ENCODE results near the gene SFXN3. TPM values are rescaled to one million over a fixed set of nuclear protein-coding genes. Genes with fewer than 3 reads are reported as not detected.

SFXN3 gene
- total RNA-seq, 1 donor from 2014 or later: 17.1 TPM

GRCh38 chr10:101054876-101055275 lies 23.8 kb downstream of the SFXN3 start:
- Mint-ChIP-seq H3K27me3 (ENCODE audit: low read depth) (peaks cover 21% of the 10 kb centered on the region), H3K4me1 (peaks cover 14% of the 10 kb centered on the region), H3K4me3 (no peak overlapping the region), H3K36me3 (no peaks in the 10 kb centered on the region), H3K27ac (no peak overlapping the region), H3K9me3 (no peaks in the 10 kb centered on the region)
- TF ChIP-seq, protein P1, sequence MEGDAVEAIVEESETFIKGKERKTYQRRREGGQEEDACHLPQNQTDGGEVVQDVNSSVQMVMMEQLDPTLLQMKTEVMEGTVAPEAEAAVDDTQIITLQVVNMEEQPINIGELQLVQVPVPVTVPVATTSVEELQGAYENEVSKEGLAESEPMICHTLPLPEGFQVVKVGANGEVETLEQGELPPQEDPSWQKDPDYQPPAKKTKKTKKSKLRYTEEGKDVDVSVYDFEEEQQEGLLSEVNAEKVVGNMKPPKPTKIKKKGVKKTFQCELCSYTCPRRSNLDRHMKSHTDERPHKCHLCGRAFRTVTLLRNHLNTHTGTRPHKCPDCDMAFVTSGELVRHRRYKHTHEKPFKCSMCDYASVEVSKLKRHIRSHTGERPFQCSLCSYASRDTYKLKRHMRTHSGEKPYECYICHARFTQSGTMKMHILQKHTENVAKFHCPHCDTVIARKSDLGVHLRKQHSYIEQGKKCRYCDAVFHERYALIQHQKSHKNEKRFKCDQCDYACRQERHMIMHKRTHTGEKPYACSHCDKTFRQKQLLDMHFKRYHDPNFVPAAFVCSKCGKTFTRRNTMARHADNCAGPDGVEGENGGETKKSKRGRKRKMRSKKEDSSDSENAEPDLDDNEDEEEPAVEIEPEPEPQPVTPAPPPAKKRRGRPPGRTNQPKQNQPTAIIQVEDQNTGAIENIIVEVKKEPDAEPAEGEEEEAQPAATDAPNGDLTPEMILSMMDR (IDR thresholded peaks at IDR 0.05; ENCODE audit: unreplicated experiment): no peak
- no peak for DNase-seq (ENCODE audit: low spot score in 2 of 2, unreplicated experiment in 2 of 2)

DNA sequence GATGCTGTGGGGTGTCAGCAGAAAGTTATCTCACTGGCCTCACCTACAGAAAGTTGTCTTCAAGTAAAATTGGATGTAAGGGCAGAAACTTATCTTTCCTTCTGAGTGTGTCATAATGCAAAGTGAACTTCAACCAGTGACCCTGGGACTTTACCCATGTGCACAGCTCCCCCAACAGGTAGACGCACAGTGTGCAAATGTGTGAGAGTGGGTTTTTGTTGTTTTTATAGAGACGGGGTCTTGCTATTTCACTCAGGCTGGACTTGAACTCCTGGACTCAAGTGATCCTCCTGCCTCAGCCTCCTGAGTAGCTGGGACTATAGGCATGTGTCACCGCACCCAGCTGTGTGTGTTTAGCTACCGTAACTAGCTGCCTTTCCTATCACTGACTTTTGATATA lies 24.4 kb downstream of the SFXN3 start:
- Mint-ChIP-seq H3K27me3 (ENCODE audit: low read depth) (peaks cover 16% of the 10 kb centered on the region), H3K36me3 (no peaks in the 10 kb centered on the region), H3K27ac (no peak overlapping the region), H3K4me1 (peaks cover 15% of the 10 kb centered on the region), H3K4me3 (no peak overlapping the region), H3K9me3 (no peaks in the 10 kb centered on the region)
- TF ChIP-seq, protein P1 (IDR thresholded peaks at IDR 0.05; ENCODE audit: unreplicated experiment): no peak
- no peak for DNase-seq (ENCODE audit: low spot score in 2 of 2, unreplicated experiment in 2 of 2)

DNA sequence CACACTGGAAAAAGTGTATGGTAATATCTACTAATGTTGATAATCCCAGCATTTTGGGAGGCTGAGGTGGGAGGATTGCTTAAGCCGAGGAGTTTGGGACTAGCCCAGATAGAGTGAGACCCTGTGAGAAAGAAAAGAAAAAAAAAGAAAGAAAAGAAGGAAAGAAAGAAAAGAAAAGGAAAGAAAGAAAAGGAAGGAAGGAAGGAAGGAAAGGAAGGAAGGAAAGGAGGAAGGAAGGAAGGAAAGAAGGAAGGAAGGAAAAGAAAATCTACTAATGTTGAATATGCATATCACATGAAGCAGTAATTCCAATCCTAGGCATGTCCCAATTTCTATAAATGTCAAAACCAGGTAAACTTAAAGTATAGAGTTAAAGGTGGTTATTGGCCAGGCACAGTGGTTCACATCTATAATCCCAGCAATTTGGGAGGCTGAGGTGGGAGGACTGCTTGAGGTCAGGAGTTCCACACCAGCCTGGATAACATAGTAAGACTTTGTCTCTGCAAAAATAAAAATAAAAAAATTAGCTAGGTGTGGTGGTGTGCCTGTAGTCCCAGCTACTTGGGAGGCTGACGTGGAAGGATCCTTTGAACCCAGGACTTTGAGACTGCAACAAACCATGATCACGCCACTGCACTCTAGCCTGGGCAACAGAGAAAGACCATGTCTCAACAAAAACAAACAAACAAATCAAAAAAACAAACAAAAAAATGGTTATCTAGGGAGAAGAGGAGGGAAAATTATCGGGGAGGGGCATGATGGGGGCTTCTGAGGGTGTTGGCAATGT lies 25.5 kb downstream of the SFXN3 start:
- no peaks in the 10 kb centered on the region for H3K36me3 Mint-ChIP-seq
- peaks cover 10% of the 10 kb centered on the region for H3K4me1 Mint-ChIP-seq
- H3K27ac Mint-ChIP-seq: no peak overlapping the region
- DNase-seq (ENCODE audit: low spot score in 2 of 2, unreplicated experiment in 2 of 2): no peak
- H3K27me3 Mint-ChIP-seq (ENCODE audit: low read depth): peaks cover 5% of the 10 kb centered on the region
- no peak overlapping the region for H3K4me3 Mint-ChIP-seq
- no peaks in the 10 kb centered on the region for H3K9me3 Mint-ChIP-seq
- TF ChIP-seq, protein P1 (IDR thresholded peaks at IDR 0.05; ENCODE audit: unreplicated experiment): no peak

- Mint-ChIP-seq H3K4me3 (peak overlapping the region; percentile 91), H3K36me3 (no peaks in the 10 kb centered on the region), H3K9me3 (no peaks in the 10 kb centered on the region), H3K4me1 (peaks cover 29% of the 10 kb centered on the region), H3K27ac (peak overlapping the region; percentile 97), H3K27me3 (ENCODE audit: low read depth) (peaks cover 24% of the 10 kb centered on the region)
- peak; percentile 76 to 94 for DNase-seq (ENCODE audit: low spot score in 2 of 2, unreplicated experiment in 2 of 2)
- TF ChIP-seq, protein P1 (IDR thresholded peaks at IDR 0.05; ENCODE audit: unreplicated experiment): peak; percentile 77
Observed at GRCh38 chr10:101060036-101060950, 29.3 kb downstream of the SFXN3 start.

DNA sequence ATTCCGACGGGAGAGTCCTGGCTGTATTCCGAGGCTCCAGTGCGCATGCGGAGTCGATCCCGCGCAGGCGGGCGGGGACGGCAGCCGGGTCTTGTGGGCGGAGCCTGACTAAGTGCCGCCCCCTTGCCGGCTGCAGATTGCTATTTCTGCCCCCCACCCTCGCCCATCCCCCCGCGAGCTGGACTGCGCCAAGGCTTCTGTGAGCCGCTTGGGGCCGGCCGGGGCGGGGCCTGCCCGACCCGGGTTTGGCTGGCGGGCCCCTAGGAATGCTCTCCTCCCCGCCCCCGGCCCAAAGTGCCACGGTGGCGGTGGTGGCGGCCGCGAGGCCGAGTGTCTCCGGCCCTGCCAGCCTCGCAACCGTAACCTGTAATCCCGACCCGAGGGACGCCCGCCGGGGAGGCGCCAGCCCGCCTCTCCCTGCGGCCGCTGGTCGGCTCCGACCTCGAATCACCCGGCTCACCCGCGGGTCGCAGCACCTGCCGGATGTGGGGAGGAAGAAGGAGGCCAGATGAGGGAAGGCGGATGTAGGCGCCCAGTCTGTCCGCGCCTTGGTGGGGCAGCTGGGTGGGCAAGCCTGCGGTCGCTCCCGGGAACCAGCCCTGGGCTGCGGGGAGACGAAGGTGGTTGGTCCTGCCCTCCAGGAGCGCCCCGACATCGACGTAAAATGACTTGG lies 30.1 kb downstream of the SFXN3 start:
- Mint-ChIP-seq H3K4me3 (peak overlapping the region; percentile 91), H3K9me3 (no peaks in the 10 kb centered on the region), H3K36me3 (no peaks in the 10 kb centered on the region), H3K4me1 (peaks cover 36% of the 10 kb centered on the region), H3K27ac (peak overlapping the region; percentile 97), H3K27me3 (ENCODE audit: low read depth) (peaks cover 32% of the 10 kb centered on the region)
- TF ChIP-seq, protein P1 (IDR thresholded peaks at IDR 0.05; ENCODE audit: unreplicated experiment): no peak
- peak; percentile 94 to 98 for DNase-seq (ENCODE audit: low spot score in 2 of 2, unreplicated experiment in 2 of 2)
